Medulla oblongata (tissue), 1 donor: Measurements from ENCODE around the gene ZNF12.

Experiments used
- DNase-seq: peaks from one replicate; pipeline ENCODE4 v3.0.0-alpha.2; 2015; ENCODE audit errors: extremely low spot score

ZNF12 gene

GRCh38 chr7:6647541-6647940 lies 59.2 kb downstream of the ZNF12 start:
- no peak for DNase-seq

DNA sequence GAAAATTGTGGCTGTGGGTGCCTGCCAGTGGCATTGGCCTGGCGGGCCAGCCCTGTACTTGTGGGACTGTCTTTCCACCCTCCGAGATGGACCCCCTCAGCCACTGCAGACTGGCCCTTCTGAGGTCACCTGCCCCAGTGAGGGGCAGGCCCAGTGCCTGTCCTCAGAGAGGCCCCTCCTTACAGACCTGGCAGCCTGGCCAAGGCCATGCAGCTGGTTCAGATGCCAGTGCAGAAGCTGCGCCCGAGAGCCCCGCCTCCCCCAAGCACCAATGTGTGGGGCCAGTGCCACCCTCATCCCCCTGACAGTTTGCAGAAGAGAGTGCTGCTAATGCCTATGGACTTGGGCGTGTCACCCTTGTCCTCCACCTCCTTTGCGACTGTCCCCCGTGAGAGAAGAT lies 59.7 kb downstream of the ZNF12 start:
- DNase-seq = no peak

DNA sequence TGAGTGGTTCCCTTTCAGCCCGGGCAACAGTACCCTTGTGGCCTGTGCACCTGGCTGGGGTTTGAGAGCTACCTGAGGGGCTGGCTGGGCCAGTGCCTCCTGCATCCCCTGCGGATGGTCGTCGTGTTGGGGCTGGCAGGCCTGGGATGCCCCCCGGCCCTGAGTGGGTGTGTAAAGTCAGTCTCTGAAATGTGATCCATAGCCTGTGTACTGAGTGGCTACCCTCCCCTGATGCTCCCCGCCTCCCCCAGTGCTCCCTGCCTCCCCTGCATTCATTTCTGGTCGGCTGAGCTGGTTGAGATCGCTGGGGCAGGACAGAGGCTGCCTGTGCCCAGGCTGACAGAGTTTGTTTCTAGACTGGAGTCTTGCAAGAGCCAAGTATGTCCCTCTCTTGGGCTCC lies 60.3 kb downstream of the ZNF12 start:
- DNase-seq = no peak

- no peak for DNase-seq
Observed at GRCh38 chr7:6644728-6645127, 62.0 kb downstream of the ZNF12 start.

- no peak for DNase-seq
Observed at GRCh38 chr7:6643915-6644625, 62.7 kb downstream of the ZNF12 start.

- DNase-seq = no peak
Observed at GRCh38 chr7:6642861-6643640, 63.7 kb downstream of the ZNF12 start.

DNA sequence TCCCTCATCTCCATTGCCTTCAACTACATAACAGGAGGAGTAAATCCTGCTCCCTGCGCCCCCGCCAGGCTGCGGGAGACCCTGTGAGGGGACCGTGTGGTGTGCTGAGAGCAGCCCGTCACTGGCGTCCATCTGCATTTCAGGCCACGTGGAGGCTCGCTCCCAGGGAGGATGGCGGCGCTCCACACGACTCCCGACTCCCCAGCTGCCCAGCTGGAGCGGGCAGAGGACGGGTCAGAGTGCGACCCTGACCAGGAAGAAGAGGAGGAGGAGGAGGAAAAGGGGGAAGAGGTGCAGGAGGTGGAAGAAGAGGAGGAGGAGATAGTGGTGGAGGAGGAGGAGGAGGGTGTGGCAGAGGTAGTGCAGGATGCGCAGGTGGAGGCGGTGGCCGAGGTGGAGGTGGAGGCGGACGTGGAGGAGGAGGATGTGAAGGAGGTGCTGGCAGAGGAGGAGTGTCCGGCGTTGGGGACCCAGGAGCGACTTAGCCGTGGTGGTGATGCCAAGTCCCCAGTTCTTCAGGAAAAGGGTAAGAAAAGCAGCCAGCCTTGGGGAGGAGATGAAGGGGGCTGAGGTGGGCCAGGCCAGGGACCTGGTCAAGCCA lies 64.4 kb downstream of the ZNF12 start:
- no peak for DNase-seq

DNA sequence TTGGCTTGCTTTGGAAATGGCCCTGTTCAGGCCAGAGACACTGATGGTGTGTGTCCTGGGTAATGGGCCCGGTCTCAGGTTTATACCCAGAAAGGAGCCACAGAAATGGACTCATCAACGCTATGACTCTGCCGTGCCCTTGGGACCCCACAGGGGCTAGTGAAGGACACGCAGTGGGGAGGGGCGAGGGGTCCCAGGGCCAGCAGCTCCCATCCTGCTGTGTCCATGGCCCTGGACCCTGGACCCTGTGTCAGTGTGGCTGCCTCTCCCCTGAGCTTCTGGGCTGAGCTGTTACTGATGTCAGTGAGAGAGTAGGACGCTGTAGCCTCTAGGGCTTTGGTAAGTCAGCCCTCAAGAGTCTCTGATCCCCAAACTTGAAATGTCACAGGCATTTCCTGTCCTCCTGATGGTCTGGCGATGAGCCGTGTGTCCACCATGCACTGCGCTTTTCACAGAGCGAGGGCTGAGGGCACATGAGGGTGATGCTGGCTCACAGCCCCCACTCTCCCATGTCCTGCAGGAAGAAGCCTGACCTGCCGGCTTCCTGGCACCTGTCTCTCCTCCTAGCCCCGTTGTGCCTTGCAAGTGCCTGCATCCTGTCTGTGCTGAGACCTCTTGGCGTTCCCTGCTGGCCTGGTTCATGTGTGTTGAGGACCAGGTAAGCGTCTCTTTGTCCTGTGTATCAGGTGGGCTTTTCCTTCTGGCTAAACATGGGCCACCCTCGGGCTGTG lies 65.3 kb downstream of the ZNF12 start:
- DNase-seq = no peak

- DNase-seq = no peak
Observed at GRCh38 chr7:6640246-6640721, 66.5 kb downstream of the ZNF12 start.

GRCh38 chr7:6639627-6640026 lies 67.1 kb downstream of the ZNF12 start:
- DNase-seq = no peak

DNA sequence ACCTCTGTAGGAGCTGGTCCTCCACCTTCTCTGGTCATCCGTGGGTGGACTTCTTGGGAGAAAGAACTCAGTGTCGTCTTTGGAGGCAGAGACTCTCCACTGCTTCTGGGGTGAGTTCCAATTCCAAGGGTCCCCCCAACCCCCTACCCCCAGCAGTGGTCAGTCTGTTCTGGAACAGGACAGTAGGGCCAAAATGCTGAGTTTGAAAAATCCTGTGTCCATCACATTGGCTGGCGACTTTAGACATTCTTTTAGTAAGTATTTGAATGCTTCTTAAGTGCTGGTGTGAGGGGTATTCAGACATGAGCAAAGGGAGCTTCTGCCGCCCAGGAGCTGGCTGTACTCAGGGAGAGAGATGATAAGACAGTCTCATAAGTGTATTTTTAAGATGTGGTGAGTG lies 67.7 kb downstream of the ZNF12 start:
- no peak for DNase-seq
